PC-9 (cell line): Measurements from ENCODE around the gene CCDC136. TPM values are rescaled to one million over a fixed set of nuclear protein-coding genes. Genes with fewer than 3 reads are reported as not detected.

ENCODE experiments used
- BruUV-seq: library from RNA; stranded (reverse); fragments of 400-500 nt; replicated peaks from 2 replicates; lab custom pipeline; 2021; lab: Mats Ljungman, UMichigan
- CTCF ChIA-PET: fragments of 300-600 bp; sonication (Branson Sonifier 250); formaldehyde crosslinking; loops from one replicate; lab custom pipeline; 2022; ENCODE audit warnings: antibody characterized with exemption; lab: Charles Lee
- POLR2A ChIA-PET: fragments of 300-600 bp; sonication (Branson Sonifier 250); formaldehyde crosslinking; loops from one replicate; lab custom pipeline; 2022; ENCODE audit warnings: antibody characterized with exemption; ENCODE audit not compliant: unreplicated experiment; lab: Charles Lee
- DNase-seq, 2 experiments: peaks; one replicate each; pipeline versions ENCODE4 v3.0.0 to v3.0.0-alpha.2; 2015 to 2022; ENCODE audit warnings: mixed read lengths in 1 of 2
- H2AFZ ChIP-seq: fragments of 200-600 bp; sonication (generic); 2 replicates; pipeline ENCODE4 v1.8.1; 2017; ENCODE audit warnings: antibody characterized with exemption
- H3F3A ChIP-seq: fragments of 200-600 bp; sonication (generic); 2 replicates; pipeline ENCODE4 v1.8.1; 2017; ENCODE audit warnings: antibody characterized with exemption, mild to moderate bottlenecking, low read depth; ENCODE audit not compliant: insufficient read depth
- H3K27ac ChIP-seq: fragments of 200-600 bp; sonication (generic); 2 replicates; pipeline ENCODE4 v1.6.1; 2016; ENCODE audit warnings: mixed run types
- H3K27me3 ChIP-seq: fragments of 200-600 bp; sonication (generic); 2 replicates; pipeline ENCODE4 v1.6.1; 2016; ENCODE audit warnings: low read depth, mixed run types; ENCODE audit not compliant: insufficient read depth
- H3K36me3 ChIP-seq: fragments of 200-600 bp; sonication (generic); 2 replicates; pipeline ENCODE4 v1.6.1; 2016; ENCODE audit warnings: low read depth, mixed run types
- H3K4me1 ChIP-seq: fragments of 200-600 bp; sonication (generic); replicated peaks from 2 replicates; pipeline ENCODE4 v1.6.1; 2016; ENCODE audit warnings: mixed run types; ENCODE audit not compliant: insufficient read depth
- H3K4me2 ChIP-seq: fragments of 200-600 bp; sonication (generic); 2 replicates; pipeline ENCODE4 v1.6.1; 2017; ENCODE audit warnings: mixed run types
- H3K4me3 ChIP-seq: fragments of 200-600 bp; sonication (generic); 2 replicates; pipeline ENCODE4 v1.6.1; 2016; ENCODE audit warnings: mixed run types
- H3K79me2 ChIP-seq: fragments of 200-600 bp; sonication (generic); 2 replicates; pipeline ENCODE4 v1.6.1; 2017; ENCODE audit warnings: low read depth, mixed run types
- H3K9me2 ChIP-seq: fragments of 200-600 bp; sonication (generic); 2 replicates; pipeline ENCODE4 v1.8.1; 2017; ENCODE audit warnings: mild to moderate bottlenecking; ENCODE audit not compliant: insufficient read depth
- H3K9me3 ChIP-seq: fragments of 200-600 bp; sonication (generic); 2 replicates; pipeline ENCODE4 v1.8.1; 2016; ENCODE audit warnings: low read depth; ENCODE audit not compliant: insufficient read depth
- H4K20me1 ChIP-seq: fragments of 200-600 bp; sonication (generic); 2 replicates; pipeline ENCODE4 v1.8.1; 2017; ENCODE audit not compliant: insufficient read depth
- EZH2 ChIP-seq: fragments of 200-600 bp; sonication (generic); IDR thresholded peaks from 2 replicates; pipeline ENCODE4 v1.8.0; 2017; ENCODE audit warnings: antibody characterized with exemption, low read depth
- intact Hi-C: fragments of 100-400 bp; cut with micrococcal nuclease; formaldehyde crosslinking; loops from one replicate; pipeline ENCODE4 v1.10.0; 2022; ENCODE audit not compliant: unreplicated experiment
- total RNA-seq: library from RNA; stranded (reverse); gene quantifications from 2 replicates; pipeline ENCODE4 v1.2.3, GENCODE V29; 2021
- TF ChIP-seq, protein P1 (sequence below): fragments of 200-600 bp; sonication (generic); conservative IDR thresholded peaks from 2 replicates; pipeline ENCODE4 v1.6.1; 2017; ENCODE audit warnings: mixed run types, antibody characterized with exemption, mild to moderate bottlenecking, moderate library complexity

Gene CCDC136
- total RNA-seq, 1 experiment from 2014 or later, result 7.1 TPM

DNA sequence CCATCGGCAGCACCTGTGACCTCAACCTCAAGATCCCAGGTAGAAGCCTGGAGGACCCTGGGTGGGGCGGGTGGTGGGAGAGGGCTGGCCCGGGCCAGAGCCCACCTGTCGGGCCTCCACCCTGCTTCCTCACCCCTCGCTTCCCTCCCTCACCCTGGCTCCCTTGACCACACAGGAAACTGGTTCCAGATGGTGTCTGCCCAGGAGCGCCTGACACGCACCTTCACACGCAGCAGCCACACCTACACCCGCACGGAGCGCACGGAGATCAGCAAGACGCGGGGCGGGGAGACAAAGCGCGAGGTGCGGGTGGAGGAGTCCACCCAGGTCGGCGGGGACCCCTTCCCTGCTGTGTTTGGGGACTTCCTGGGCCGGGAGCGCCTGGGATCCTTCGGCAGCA lies 62.0 kb downstream of the CCDC136 start:
- Histone ChIP-seq H3K36me3 (no peaks in the 10 kb centered on the region), H3K9me2 (no peaks in the 10 kb centered on the region), H3K79me2 (no peaks in the 10 kb centered on the region), H3K4me2 (no peak overlapping the region), H3K9me3 (no peaks in the 10 kb centered on the region), H3F3A (no peaks in the 10 kb centered on the region), H4K20me1 (no peaks in the 10 kb centered on the region), H3K4me1 (no peaks in the 10 kb centered on the region), H3K4me3 (no peak overlapping the region), H3K27me3 (no peaks in the 10 kb centered on the region), H2AFZ (no peak overlapping the region), H3K27ac (no peak overlapping the region)
- BruUV-seq, result no TSS peak
- TF ChIP-seq, protein P1, sequence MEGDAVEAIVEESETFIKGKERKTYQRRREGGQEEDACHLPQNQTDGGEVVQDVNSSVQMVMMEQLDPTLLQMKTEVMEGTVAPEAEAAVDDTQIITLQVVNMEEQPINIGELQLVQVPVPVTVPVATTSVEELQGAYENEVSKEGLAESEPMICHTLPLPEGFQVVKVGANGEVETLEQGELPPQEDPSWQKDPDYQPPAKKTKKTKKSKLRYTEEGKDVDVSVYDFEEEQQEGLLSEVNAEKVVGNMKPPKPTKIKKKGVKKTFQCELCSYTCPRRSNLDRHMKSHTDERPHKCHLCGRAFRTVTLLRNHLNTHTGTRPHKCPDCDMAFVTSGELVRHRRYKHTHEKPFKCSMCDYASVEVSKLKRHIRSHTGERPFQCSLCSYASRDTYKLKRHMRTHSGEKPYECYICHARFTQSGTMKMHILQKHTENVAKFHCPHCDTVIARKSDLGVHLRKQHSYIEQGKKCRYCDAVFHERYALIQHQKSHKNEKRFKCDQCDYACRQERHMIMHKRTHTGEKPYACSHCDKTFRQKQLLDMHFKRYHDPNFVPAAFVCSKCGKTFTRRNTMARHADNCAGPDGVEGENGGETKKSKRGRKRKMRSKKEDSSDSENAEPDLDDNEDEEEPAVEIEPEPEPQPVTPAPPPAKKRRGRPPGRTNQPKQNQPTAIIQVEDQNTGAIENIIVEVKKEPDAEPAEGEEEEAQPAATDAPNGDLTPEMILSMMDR, result no peak
- TF ChIP-seq EZH2, result no peak
- ChIA-PET POLR2A (no interaction called here), CTCF (no interaction called here)
- intact Hi-C loops, result no loop called here
- no peak for DNase-seq

DNA sequence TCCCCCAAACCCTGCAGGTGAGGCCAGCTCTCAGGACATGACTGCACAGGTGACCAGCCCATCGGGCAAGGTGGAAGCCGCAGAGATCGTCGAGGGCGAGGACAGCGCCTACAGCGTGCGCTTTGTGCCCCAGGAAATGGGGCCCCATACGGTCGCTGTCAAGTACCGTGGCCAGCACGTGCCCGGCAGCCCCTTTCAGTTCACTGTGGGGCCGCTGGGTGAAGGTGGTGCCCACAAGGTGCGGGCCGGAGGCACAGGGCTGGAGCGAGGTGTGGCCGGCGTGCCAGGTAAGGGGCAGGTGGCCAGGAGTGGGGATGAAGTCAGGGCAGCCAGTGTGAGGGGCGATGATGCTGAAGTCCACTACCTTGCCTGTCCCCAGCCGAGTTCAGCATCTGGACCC lies 62.6 kb downstream of the CCDC136 start:
- no peaks in the 10 kb centered on the region for H4K20me1 ChIP-seq
- H3K27me3 ChIP-seq, result no peaks in the 10 kb centered on the region
- no peaks in the 10 kb centered on the region for H3K36me3 ChIP-seq
- no peaks in the 10 kb centered on the region for H3K9me2 ChIP-seq
- no peaks in the 10 kb centered on the region for H3K79me2 ChIP-seq
- H3K4me2 ChIP-seq, result no peak overlapping the region
- no peak for DNase-seq
- H3K27ac ChIP-seq, result no peak overlapping the region
- intact Hi-C loops, result no loop called here
- H3K9me3 ChIP-seq, result no peaks in the 10 kb centered on the region
- no peak overlapping the region for H2AFZ ChIP-seq
- ChIA-PET POLR2A (no interaction called here), CTCF (no interaction called here)
- H3K4me3 ChIP-seq, result no peak overlapping the region
- TF ChIP-seq EZH2, result no peak
- TF ChIP-seq, protein P1, result no peak
- H3F3A ChIP-seq, result no peaks in the 10 kb centered on the region
- BruUV-seq, result no TSS peak
- H3K4me1 ChIP-seq, result no peaks in the 10 kb centered on the region

DNA sequence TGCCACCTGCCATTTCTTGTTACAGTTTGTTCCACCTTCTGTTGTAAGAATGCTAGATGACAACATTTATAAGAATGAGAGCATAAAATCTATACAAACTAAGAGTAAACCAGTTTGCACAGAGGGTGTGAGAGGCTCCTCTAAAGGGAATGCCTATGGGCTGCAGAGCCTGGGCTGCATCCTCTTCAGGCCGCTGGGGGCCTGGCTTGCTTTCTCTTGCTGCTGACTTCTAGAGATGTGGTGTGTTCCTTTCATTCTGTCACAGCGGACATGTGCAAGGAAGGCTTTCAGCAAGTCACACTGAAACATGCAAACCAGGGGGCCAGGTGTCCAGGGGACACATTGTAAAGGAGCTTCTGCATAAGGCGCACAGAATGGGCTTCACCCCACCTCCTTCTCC lies 63.8 kb downstream of the CCDC136 start:
- H3K79me2 ChIP-seq, result no peaks in the 10 kb centered on the region
- ChIA-PET POLR2A (no interaction called here), CTCF (no interaction called here)
- H4K20me1 ChIP-seq, result no peaks in the 10 kb centered on the region
- H2AFZ ChIP-seq, result no peak overlapping the region
- no TSS peak for BruUV-seq
- no peak for DNase-seq
- H3K9me2 ChIP-seq, result no peaks in the 10 kb centered on the region
- H3K4me1 ChIP-seq, result no peaks in the 10 kb centered on the region
- no peaks in the 10 kb centered on the region for H3K36me3 ChIP-seq
- H3K9me3 ChIP-seq, result no peaks in the 10 kb centered on the region
- no peaks in the 10 kb centered on the region for H3F3A ChIP-seq
- no peak overlapping the region for H3K4me3 ChIP-seq
- no peak for TF ChIP-seq EZH2
- TF ChIP-seq, protein P1, result no peak
- intact Hi-C loops, result no loop called here
- no peak overlapping the region for H3K27ac ChIP-seq
- no peak overlapping the region for H3K4me2 ChIP-seq
- no peaks in the 10 kb centered on the region for H3K27me3 ChIP-seq
